Heart left ventricle (tissue), 13 donors: ENCODE measurements around the gene ST8SIA5.

Experiments
- CTCF ChIP-seq, 12 donors: fragments of 200-600 bp; sonication (generic) in 4 of 12; IDR thresholded peaks; one replicate each; pipeline versions ENCODE4 v1.5.0 to v1.8.0; 2018 to 2022; ENCODE audit warnings: antibody characterized with exemption in 12 of 12, mild to moderate bottlenecking in 5 of 12
- POLR2A ChIP-seq, 2 donors: fragments of 450-650 bp; IDR thresholded peaks; one replicate each; pipeline ENCODE4 v1.6.1; 2017; ENCODE audit warnings: antibody characterized with exemption in 2 of 2, mild to moderate bottlenecking in 2 of 2, moderate library complexity in 2 of 2
- donor health status: ischemic (EF 13 %, LVEDD 7.1; RV severe dilation, severe dysfunction).
- donor health status: DM: no; HTN: yes; CAD: no.
- donor health status: DM: no; HTN: no; CAD: no.
- donor health status: ischemic (EF 25% LVEDD 6.9; RV normal size, moderate dysfunction).
- donor health status: ischemic (EF 25% LVEDD 5.7; RV mildly dilated, moderate dysfunction).
- donor health status: ischemic (EF 35%, LVEDD 5.7; RV mildly dilated, moderate dysfunction).
- donor health status: nonischemic (EF 11% LVEDD 7.7; RV severe dilation, severe dysfunction).
- donor health status: DM: yes; HTN: yes; CAD: no.
- donor health status: PGD.
- donor health status: ischemic (EF 29% LVEDD 5.4; RV normal size, mild dysfunction).
- donor health status: nonischemic (EF 23%, LVEDD 6.1; RV moderate dilation, normal function).

- no peak for TF ChIP-seq CTCF (IDR thresholded peaks at IDR 0.05)
- no peak for TF ChIP-seq POLR2A (IDR thresholded peaks at IDR 0.05)
Observed at GRCh38 chr18:46704816-46705215, 52.0 kb downstream of the ST8SIA5 start.
